GM21786 (cell line): ENCODE results near the gene TIMM17B.
"Not testable (repeated sequence)": the region's sequence is repeated elsewhere in the genome, so short reads cannot be mapped to it uniquely, and the experiment has no call there.

Source experiments
- ATAC-seq: cut with Tn5 transposase; IDR thresholded peaks from one replicate; pipeline ENCODE4 v1.9.1; 2021; ENCODE audit not compliant: unreplicated experiment

Gene TIMM17B

GRCh38 chrX:48897157-48897624, 377 bp downstream of the TIMM17B start:
- ATAC-seq, result peak; percentile 11

- ATAC-seq, result no peak
These were observed 957 bp downstream of the TIMM17B start for GRCh38 chrX:48896611-48897011.

DNA sequence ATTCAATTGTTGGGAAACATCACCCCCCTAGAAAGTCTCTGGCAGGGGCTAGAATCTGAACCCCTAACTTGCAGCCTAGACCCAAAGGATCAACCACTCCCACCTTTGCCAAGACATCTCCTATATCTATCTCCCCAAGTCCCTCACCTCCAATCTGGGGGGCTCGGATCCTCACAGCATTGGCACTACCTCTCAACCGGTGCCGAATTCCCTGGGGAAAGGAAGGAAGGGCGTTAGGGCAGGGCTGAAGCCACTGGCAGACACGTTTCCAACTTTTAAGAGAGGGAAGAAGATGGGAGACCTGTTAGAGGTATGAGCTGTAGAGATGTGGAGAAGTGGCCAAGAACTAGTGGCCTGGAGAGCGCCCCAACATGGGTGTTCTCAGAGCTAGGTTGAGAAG, 2.7 kb downstream of the TIMM17B start:
- no peak for ATAC-seq

- no peak for ATAC-seq
These were observed 3.8 kb downstream of the TIMM17B start for GRCh38 chrX:48893556-48894348.

DNA sequence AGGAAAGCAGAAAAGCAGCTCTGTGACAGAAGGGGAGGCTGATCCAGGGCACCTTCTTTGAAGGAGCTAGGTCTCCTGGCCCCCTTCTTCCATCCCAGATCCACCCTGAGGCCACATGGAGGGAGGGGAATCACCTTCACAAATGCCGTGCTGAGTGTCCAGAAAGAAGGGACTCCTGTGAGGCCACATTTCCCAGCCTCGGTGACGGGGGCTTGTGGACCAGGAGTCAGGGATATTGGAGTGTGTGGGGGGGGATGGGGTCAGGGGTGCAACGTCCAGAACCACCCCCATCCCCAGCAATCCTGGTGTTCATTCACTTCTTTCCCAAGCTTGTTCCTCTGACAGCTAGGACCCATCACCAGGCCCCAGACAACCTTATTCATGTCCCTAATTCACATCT, 4.7 kb downstream of the TIMM17B start:
- no peak for ATAC-seq

- peak; percentile 75 for ATAC-seq
These were observed 5.9 kb downstream of the TIMM17B start for GRCh38 chrX:48891402-48892288.

- ATAC-seq, result peak; percentile 37
These were observed 6.6 kb downstream of the TIMM17B start for GRCh38 chrX:48890934-48891401.

GRCh38 chrX:48890296-48890925, 7.2 kb downstream of the TIMM17B start:
- ATAC-seq, result no peak

DNA sequence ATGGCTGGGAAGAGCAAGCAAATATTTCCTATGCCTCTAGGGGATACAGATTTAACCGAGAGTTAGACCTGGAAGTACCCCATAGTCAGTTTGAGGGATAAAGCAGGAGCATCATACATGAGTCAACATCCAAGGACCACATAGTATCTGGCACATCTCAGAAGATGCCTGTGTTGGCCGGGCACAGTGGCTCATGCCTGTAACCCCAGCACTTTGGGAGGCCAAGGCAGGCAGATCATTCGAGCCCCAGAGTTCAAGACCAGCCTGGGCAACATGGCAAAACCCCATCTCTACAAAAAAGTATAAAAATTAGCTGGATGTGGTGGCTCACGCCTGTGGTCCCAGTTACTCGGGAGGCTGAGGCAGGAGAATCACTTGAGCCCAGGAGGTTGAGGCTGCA, 11.0 kb downstream of the TIMM17B start:
- ATAC-seq, result not testable (repeated sequence)

DNA sequence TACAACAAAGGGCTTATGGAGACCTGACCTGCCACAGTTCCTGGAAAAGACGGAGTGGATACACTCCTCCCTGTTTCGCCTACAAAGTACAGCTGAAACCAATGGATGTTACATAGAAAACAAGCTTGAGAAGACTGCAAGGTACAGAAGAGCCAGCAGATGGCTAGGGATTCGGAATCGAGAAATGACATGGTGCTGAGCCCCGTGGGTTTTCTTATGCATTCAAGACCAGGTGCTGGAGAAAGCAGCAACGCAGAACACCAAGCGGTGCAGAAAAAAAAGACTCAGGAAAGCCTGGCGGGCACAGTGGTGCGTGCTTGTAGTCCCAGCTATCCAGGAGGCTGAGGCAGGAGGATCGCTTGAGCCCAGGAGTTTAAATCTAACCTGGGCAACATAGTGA, 13.8 kb downstream of the TIMM17B start:
- ATAC-seq, result no peak

- not testable (repeated sequence) for ATAC-seq
These were observed 20.6 kb downstream of the TIMM17B start for GRCh38 chrX:48876944-48877343.

DNA sequence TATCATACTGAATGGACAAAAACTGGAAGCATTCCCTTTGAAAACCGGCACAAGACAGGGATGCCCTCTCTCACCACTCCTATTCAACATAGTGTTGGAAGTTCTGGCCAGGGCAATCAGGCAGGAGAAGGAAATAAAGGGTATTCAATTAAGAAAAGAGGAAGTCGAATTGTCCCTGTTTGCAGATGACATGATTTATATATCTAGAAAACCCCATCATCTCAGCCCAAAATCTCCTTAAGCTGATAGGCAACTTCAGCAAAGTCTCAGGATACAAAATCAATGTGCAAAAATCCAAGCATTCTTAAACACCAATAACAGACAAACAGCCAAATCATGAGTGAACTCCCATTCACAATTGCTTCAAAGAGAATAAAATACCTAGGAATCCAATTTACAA, 25.6 kb downstream of the TIMM17B start:
- not testable (repeated sequence) for ATAC-seq

- no peak for ATAC-seq
These were observed 33.4 kb downstream of the TIMM17B start for GRCh38 chrX:48864210-48864609.

DNA sequence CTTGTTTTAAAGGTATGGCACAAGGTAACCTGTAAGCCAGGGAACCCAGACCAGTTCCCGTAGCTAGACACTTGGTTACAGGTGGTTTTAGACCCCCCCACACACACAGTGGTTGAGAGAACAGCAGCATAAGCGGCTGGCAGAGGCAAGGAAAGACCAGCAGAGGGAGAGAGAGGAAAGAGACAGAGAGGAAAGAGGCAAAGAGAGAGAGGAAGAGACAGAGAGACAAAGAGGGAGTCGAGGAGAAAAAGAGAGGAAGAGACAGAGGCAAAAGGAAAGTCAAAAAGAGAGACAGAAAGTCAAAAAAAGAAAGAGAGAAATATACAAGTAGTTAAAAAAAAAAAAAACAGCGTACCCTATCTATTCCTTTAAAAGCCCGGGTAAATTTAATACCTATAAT, 42.7 kb downstream of the TIMM17B start:
- ATAC-seq, result no peak

DNA sequence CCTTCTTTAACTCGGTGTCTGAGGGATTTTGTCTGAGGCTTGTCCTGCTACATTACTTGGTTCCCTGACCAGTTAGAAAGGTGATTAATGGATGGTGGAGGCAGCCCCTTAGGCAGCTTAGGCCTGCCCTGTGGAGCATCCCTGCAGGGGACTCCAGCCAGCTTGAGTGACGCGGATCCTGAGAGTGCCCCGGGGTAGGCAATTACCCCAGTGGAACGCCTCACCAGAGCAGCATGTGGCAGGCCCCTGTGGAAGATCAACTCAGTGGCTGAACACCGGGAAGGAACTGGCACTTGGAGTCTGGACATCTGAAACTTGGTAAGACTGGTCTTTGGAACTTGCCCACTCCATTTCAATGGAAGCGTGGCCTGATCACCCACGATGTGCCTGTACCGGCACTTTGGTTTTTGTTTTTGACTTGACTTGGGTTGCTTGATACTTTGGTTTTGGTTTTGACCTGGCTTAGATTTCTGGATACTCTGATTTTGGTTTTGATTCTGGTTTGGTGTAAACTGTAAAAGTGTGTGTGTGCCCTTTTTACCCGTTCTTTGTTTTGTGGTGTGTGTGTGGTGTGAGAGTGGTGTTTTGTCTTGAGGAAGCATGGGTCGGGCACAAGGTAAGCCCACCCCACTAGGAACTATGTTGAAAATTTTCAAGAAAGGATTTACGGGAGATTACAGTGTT, 43.3 kb downstream of the TIMM17B start:
- not testable (repeated sequence) for ATAC-seq

DNA sequence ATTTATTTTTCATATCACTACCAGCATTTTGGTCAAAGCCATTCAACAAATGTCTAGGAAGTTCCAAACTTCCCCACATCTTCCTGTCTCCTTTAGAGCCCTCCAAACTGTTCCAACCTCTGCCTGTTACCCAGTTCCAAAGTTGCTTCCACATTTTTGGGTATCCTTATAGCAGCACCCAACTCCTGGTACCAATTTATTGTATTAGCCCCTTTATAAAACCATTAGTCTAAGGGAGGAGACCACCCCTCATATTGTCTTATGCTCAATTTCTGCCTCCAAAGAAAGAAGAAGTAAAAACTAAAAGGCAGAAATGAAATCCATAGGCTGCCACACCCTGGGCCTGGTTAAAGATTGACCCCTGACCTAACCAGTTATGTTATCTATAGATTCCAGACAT, 44.1 kb downstream of the TIMM17B start:
- not testable (repeated sequence) for ATAC-seq

DNA sequence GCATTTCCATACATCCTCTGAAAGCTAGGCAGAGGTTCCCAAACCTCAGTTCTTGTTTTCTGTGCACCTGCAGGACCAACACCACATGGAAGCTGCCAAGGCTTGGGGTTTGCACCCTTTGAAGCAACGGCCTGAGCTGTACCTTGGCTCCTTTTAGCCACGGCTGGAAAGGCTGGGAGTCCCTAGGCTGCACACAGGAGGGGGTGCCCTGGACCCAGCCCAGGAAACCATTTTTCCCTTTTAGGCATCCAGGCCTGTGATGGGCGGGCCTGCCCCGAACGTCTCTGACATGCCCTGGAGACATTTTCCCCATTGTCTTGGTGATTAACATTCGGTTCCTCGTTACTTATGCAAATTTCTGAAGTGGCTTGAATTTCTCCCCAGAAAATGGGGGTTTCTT, 44.7 kb downstream of the TIMM17B start:
- no peak for ATAC-seq

DNA sequence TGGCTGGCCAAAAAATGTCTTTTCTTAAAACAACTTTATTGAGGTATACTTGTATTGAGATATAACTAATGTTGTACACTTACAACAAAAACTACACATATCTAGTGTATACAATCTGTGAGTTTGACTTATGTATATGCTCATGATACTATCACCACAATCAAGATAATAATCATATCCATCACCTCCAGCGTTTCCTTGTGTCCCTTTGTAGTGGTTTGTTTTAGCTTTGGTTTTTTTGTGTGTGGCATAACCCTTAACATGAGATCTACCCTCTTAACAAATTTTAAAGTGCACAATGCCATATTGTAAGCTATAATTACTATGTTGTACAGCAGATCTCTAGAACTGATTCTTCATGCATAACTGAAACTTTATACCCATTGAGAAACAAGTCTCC, 48.7 kb downstream of the TIMM17B start:
- no peak for ATAC-seq
